Activated naive CD8-positive, alpha-beta T cell treated with anti-CD3 and anti-CD28 coated beads for 36 hours (primary cell): ENCODE measurements around the gene CX3CR1. TPM values are rescaled to one million over a fixed set of nuclear protein-coding genes. Genes with fewer than 3 reads are reported as not detected.

Experiments used
- DNase-seq: peaks from one replicate; pipeline ENCODE4 v3.0.0; 2021
- H3K27ac Mint-ChIP-seq: one replicate; pipeline ENCODE4 v1.8.0; 2022; ENCODE audit warnings: mild to moderate bottlenecking, moderate library complexity, mixed read lengths
- H3K27me3 Mint-ChIP-seq: one replicate; pipeline ENCODE4 v1.8.0; 2022; ENCODE audit warnings: mild to moderate bottlenecking, mixed read lengths
- H3K36me3 Mint-ChIP-seq: one replicate; pipeline ENCODE4 v1.8.0; 2021; ENCODE audit warnings: mild to moderate bottlenecking, mixed read lengths
- H3K4me1 Mint-ChIP-seq: one replicate; pipeline ENCODE4 v1.8.0; 2021; ENCODE audit warnings: mixed read lengths
- H3K4me3 Mint-ChIP-seq: one replicate; pipeline ENCODE4 v1.8.0; 2022; ENCODE audit warnings: mild to moderate bottlenecking, moderate library complexity, mixed read lengths
- H3K9me3 Mint-ChIP-seq: one replicate; pipeline ENCODE4 v1.8.0; 2022; ENCODE audit warnings: mixed read lengths
- total RNA-seq, 2 experiments: library from RNA; stranded (reverse); gene quantifications; one replicate each; pipeline ENCODE4 v1.2.3, GENCODE V29; 2021

The CX3CR1 gene
- total RNA-seq, 2 experiments from 2014 or later = 0.08 to 0.25 TPM

DNA sequence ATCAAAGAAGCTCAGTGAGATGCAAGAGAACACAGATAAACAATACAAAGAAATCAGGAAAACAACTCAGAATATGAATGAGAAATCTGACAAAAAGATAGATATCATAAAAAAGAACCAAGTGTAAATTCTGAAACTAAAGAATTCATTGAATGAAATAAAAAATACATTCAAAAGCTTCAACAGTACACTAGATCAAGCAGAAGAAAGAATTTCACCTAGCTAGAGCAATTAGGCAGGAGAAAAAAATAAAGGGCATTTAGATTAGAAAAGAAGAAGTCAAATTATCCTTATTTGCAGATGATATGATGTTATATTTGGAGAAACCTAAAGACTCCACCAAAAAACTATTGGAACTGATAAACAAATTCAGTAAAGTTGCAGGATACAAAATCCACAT is 19.4 kb upstream of the CX3CR1 start:
- H3K36me3 Mint-ChIP-seq = peaks cover 8% of the 10 kb centered on the region
- peaks cover 32% of the 10 kb centered on the region for H3K9me3 Mint-ChIP-seq
- no peak overlapping the region for H3K4me3 Mint-ChIP-seq
- DNase-seq = no peak
- H3K4me1 Mint-ChIP-seq = peaks cover 13% of the 10 kb centered on the region
- H3K27ac Mint-ChIP-seq = no peak overlapping the region
- H3K27me3 Mint-ChIP-seq = no peaks in the 10 kb centered on the region

DNA sequence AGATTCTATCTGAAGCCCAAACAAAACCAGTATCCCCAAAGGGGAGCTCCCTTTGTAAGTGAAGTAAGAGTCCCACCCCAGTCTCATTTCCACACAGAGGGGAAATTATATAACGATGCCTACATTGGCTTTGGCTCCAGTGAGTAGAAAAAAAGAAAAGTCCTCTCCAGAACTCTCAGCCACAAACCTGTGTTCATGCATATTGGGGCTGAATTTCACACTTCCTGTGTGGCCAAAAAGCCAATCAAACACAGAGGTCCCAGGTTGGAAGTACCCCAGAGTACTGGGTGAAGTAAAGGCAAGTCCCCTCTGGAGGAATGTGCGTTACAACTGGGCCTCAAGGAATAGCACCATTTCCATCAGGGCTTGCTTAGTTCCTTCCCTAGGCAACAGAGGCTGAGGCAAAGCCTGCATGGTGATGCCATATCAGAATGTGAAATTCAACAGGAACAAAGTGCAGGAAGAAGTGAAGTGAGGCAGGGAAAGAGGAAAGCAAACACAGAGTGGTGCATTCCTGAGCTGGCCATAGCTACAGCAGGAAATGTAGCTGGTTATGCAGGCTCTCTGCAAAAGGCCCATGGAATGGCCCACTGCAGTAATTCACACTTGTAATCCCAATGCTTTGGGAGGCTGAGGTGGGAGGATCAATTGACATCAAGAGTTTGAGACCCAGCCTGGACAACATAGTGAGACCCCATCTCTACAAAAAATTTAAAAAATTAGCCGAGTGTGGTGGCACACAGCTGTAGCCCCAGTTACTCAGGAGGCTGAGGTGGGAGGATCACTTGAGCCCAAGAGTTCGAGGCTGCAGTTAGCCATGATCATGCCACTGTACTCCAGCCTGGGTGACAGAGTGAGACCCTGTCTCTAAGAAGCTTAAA is 16.6 kb upstream of the CX3CR1 start:
- Mint-ChIP-seq H3K27me3 (no peaks in the 10 kb centered on the region), H3K9me3 (peaks cover 23% of the 10 kb centered on the region), H3K27ac (no peak overlapping the region)

DNA sequence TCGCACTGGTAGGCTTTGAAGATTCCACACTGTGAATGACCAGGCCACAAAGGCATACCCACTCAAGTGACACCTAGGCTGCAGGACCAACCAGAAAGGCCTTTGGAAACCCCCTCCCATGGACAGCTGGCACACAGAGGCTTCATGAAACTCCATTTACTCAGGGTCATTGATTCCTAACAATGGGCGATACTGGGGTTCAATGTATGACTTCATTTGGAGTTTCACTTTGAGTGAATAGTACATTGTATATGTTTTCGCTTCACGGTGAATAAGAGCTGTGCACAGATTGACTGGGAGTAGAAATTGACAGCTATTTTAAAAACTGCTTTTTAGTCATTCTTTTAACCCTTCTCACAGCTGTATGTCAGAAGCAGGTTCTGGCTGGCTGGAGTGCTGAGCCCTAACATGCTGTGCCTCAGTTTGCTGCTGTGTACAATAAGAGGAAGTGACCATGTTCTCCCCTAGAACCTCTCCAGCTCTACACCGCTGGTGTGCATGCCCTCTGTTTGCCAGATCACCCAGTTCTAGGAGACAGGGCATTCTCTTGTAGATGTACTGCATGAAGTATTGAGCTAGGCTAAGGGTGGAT is 15.4 kb upstream of the CX3CR1 start:
- H3K4me3 Mint-ChIP-seq = no peak overlapping the region
- no peak overlapping the region for H3K27ac Mint-ChIP-seq
- DNase-seq = no peak
- H3K9me3 Mint-ChIP-seq = peaks cover 14% of the 10 kb centered on the region
- H3K27me3 Mint-ChIP-seq = no peaks in the 10 kb centered on the region
- peaks cover 32% of the 10 kb centered on the region for H3K4me1 Mint-ChIP-seq
- H3K36me3 Mint-ChIP-seq = no peaks in the 10 kb centered on the region

More for the DNA sequence above, 16.6 kb upstream of the CX3CR1 start:
- Mint-ChIP-seq H3K36me3 (no peaks in the 10 kb centered on the region), H3K4me1 (peaks cover 29% of the 10 kb centered on the region), H3K4me3 (no peak overlapping the region)
- DNase-seq = no peak

DNA sequence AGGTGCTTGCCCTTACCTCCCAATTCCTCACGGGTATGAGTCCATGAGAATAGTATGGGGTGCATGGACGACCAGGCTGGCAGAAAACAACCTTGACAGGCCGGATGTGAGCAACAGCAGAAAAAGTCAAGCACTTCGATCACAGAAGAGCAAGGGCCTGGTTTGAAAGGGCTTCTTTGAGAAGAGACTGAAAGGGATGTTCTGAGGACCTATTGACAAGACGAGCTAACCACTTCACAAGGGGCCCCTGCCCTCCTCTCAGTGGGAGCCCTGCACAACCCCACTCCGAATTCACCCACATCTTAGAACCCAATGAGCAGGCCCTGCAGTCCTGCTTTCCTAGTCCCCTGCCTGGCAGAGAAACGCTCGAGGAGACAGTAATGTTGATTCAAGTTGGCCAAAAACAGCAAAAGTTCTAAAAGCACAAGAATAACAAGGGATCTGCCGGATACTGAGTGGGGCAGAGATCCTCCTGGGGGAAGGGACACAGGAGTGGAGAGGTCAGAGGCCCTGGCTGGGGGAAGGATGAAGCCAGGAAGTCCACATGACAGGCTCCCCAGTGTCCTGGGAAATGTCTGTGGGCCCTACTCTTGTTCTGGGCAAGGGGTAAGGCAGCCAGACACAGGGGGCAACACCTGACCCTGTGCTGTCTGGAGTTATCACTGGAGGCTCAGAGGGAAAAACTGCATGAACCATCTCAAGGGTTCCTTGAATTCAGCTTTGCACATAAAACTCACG is 14.8 kb upstream of the CX3CR1 start:
- H3K27me3 Mint-ChIP-seq = no peaks in the 10 kb centered on the region
- H3K4me3 Mint-ChIP-seq = no peak overlapping the region
- H3K27ac Mint-ChIP-seq = peak overlapping the region; percentile 52
- H3K4me1 Mint-ChIP-seq = peaks cover 36% of the 10 kb centered on the region
- no peaks in the 10 kb centered on the region for H3K36me3 Mint-ChIP-seq
- peak; percentile 5 for DNase-seq
- peaks cover 8% of the 10 kb centered on the region for H3K9me3 Mint-ChIP-seq

DNA sequence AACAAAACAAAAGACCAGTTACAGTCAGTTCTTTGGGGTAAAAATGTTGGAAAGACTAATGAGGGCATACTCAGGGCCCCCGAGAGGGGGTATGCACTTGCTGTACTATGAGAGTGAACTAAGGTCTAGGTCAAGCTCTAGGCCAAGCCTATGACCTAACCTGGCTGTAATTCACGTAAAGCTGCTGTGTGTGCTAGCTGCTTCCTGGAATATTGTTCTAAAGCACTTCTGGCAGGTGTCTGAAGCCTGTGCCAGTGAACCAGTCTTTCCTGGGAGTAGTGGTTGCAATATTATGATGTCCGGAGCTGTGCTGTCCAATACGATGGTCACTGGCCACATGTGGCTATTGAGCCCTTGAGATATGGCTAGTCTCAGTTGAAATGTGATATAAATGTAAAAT is 13.1 kb upstream of the CX3CR1 start:
- DNase-seq = no peak
- Mint-ChIP-seq H3K4me3 (no peak overlapping the region), H3K27ac (no peak overlapping the region), H3K9me3 (no peaks in the 10 kb centered on the region), H3K36me3 (no peaks in the 10 kb centered on the region), H3K4me1 (peaks cover 40% of the 10 kb centered on the region), H3K27me3 (no peaks in the 10 kb centered on the region)

DNA sequence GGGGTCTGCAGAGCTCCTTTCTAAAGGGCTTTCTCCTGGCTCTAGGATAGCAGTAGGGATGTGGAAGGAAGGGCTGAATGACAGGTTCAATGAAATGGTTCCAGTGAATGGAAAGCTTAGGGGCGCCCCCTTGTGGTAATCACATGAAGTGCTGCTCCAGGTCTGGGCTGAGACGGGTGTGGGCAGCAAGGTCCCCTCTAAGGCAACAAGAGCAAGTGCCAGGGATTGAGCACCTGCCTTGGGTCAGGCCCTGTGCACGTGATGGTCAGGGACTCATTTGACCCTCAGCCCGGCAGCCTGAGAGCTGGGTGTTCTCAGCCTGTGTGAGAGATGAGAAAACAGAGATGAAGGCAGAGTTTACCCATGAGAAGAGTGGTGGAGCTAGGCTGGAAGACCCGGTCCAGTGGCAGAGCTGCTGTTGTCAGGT is 12.1 kb upstream of the CX3CR1 start:
- DNase-seq = peak; percentile 67
- Mint-ChIP-seq H3K9me3 (no peaks in the 10 kb centered on the region), H3K27ac (no peak overlapping the region), H3K4me3 (no peak overlapping the region), H3K36me3 (no peaks in the 10 kb centered on the region), H3K27me3 (no peaks in the 10 kb centered on the region), H3K4me1 (peaks cover 40% of the 10 kb centered on the region)

DNA sequence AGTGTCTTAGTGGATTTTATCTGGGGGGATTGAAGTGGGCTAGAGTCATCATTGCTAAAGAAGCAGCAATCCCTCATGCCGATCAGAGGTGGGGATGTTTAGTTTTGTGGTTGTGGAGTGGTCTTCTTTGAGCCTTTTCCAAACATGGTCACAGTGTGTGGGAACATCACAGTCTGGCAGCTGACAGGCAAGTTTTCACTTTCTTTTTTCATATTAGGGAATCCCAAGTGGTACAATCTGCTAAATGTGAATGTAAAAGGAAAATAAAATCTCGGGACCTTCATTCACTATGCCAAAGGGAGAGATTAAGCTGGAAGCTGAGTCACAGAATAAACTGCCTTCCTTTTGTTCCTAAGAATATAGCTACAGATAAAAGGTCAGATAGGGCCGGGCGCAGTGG is 10.4 kb upstream of the CX3CR1 start:
- no peaks in the 10 kb centered on the region for H3K27me3 Mint-ChIP-seq
- DNase-seq = no peak
- no peak overlapping the region for H3K4me3 Mint-ChIP-seq
- no peaks in the 10 kb centered on the region for H3K36me3 Mint-ChIP-seq
- peaks cover 37% of the 10 kb centered on the region for H3K4me1 Mint-ChIP-seq
- H3K9me3 Mint-ChIP-seq = no peaks in the 10 kb centered on the region
- H3K27ac Mint-ChIP-seq = no peak overlapping the region

DNA sequence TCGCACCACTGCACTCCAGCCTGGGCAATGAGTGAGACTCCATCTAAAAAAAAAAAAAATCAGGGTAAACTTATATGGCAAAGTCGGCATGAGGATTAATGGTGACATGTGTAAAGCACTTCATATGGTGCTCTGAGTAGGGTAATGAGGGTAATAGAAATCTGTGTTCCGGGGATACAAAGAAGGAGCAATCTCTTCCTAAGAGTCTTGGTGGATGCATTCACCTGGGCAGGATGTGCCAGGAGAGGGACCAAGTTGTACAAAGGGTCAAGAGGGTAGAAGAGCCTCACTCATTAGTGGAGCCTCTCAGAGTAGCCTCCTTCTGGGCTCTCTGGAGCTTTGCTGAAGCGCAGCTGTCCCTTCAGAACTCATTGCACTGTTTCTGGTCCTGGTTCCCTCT is 9.3 kb upstream of the CX3CR1 start:
- Mint-ChIP-seq H3K9me3 (no peaks in the 10 kb centered on the region), H3K4me1 (peaks cover 32% of the 10 kb centered on the region), H3K4me3 (no peak overlapping the region), H3K27ac (no peak overlapping the region), H3K36me3 (no peaks in the 10 kb centered on the region), H3K27me3 (no peaks in the 10 kb centered on the region)
- no peak for DNase-seq

DNA sequence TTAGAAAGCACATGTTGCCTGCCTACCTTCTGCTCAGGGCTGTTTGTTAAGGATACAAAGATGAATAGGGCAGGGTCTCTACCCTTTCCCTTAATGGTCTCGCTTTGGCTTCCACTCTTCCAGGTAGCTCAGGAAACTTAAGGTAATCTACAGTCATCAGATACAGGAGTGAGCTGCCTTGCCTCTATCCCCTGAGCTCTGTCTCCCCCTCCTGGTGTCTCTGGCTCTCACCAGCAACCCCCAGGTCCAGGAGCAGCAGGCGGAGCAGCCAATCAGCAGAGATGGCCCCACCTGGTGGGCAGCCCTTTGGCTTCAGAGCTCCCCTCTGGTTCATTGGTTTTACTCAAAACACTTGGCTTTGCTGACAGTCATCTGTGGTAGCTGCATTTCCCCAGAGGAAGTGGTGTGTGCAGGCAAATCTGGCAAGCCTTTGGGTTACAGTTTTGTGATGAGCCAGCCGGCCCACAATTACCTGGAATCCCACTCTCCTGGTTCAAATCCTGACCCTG is 8.5 kb upstream of the CX3CR1 start:
- Mint-ChIP-seq H3K36me3 (no peaks in the 10 kb centered on the region), H3K9me3 (no peaks in the 10 kb centered on the region), H3K27me3 (no peaks in the 10 kb centered on the region), H3K4me3 (no peak overlapping the region), H3K4me1 (peaks cover 26% of the 10 kb centered on the region), H3K27ac (no peak overlapping the region)
- DNase-seq = peak; percentile 87

DNA sequence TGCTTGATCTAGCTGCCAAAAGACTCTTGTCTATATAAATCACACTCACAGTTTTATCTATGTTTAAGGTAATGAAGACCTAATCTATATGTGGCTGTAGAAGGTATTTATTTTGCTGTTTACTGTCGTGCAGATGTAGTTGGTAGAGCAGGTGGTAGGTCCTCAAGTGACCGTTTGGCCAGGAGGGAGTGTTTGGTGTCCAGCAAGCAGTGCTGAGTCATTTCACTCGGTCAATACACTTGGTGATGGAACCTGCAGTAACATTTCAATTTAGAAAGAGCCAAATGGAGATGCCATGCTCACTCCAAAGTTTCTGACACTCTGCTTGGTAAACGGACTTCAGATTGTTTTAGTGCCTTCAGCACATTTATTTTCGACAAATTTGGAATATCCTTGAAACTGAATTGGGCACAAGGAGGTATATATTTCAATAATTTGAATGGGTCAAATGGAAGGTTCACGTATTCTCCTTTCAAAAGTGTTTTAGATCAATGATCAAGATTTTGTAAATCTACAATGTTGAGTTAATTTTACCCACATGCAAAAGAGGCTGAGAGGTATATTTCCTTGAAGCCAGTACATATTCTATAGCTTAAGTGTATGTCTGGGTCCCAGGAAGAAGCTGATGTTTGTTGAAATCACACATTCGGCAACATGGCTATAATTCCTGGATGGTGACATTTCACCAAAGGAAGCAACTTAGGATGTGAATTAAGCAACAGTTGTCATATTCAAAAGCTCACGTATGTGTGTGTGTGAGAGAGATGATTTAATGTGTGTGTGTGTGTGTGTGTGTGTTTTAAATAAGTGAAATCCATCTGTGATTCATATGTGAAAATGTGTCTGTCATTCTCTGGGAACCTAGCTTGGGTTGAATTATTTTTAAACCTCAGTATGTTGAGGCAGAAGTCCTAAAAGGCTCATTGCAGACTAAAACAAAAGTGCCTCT is 7.7 kb upstream of the CX3CR1 start:
- no peak for DNase-seq
- peaks cover 23% of the 10 kb centered on the region for H3K4me1 Mint-ChIP-seq
- no peaks in the 10 kb centered on the region for H3K36me3 Mint-ChIP-seq
- H3K27ac Mint-ChIP-seq = no peak overlapping the region
- H3K4me3 Mint-ChIP-seq = no peak overlapping the region
- no peaks in the 10 kb centered on the region for H3K9me3 Mint-ChIP-seq
- H3K27me3 Mint-ChIP-seq = no peaks in the 10 kb centered on the region

DNA sequence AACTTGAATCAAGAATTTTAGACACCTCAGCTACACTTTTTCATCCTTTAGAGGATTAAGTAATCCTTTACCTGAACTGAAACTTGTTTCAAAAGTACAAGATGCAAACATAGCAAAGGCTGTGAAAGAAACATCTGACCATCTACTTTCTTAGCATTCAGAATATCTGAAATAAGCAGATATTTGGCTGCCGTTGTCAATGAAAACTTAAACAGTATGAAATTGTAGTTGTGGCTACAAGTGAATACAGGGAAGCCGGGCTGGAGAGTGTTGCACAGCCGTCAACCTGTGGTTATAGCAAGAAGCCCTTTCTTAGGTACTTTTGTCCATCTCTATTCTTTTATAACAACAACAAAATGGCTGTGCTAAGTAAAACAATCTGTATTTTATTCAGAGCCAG is 6.9 kb upstream of the CX3CR1 start:
- H3K4me1 Mint-ChIP-seq = peaks cover 20% of the 10 kb centered on the region
- no peak overlapping the region for H3K27ac Mint-ChIP-seq
- H3K36me3 Mint-ChIP-seq = no peaks in the 10 kb centered on the region
- H3K27me3 Mint-ChIP-seq = no peaks in the 10 kb centered on the region
- no peak for DNase-seq
- H3K9me3 Mint-ChIP-seq = no peaks in the 10 kb centered on the region
- no peak overlapping the region for H3K4me3 Mint-ChIP-seq

DNA sequence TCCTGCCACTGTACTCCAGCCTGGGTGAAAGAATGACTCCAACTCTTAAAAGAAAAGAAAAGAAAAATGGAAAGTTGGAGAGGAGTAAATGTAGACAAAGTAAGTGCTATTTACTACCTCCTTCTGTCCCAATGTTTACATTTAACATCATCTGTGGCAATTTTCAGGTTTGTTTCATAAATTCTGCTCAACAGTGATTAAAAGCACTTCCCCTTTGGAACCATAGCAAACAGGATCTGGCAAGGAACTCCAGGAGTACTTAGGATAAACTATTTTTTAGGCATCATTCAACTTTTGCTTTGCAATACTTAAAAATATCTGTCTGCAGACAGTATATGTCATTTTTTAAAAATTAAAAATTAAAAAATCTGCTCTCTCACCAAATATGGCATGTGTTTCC is 5.5 kb upstream of the CX3CR1 start:
- Mint-ChIP-seq H3K27ac (no peak overlapping the region), H3K27me3 (no peaks in the 10 kb centered on the region), H3K36me3 (no peaks in the 10 kb centered on the region), H3K4me1 (peaks cover 15% of the 10 kb centered on the region), H3K9me3 (no peaks in the 10 kb centered on the region), H3K4me3 (no peak overlapping the region)
- DNase-seq = no peak

DNA sequence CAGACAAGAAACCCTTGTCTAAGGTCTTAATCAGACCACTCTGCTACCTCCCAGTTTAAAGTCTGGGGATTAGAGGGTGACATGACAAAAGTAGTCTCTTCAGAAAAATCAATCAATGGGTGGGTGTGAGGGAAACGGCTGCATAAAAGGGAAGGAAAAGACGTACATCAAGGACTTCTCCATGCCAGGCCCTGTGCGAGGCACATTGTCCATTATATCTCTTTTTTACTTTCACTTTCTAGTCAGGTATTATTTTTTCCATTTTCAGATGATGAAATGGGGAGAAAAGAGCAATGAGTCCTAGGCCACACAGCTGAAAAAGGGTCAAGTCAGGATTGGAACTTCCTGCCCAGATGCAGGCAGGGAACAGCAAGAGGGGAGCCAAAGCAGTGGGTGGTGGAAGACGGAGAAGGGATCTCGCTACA is 4.6 kb upstream of the CX3CR1 start:
- Mint-ChIP-seq H3K27ac (peak overlapping the region; percentile 18), H3K4me3 (no peak overlapping the region)
- no peak for DNase-seq

DNA sequence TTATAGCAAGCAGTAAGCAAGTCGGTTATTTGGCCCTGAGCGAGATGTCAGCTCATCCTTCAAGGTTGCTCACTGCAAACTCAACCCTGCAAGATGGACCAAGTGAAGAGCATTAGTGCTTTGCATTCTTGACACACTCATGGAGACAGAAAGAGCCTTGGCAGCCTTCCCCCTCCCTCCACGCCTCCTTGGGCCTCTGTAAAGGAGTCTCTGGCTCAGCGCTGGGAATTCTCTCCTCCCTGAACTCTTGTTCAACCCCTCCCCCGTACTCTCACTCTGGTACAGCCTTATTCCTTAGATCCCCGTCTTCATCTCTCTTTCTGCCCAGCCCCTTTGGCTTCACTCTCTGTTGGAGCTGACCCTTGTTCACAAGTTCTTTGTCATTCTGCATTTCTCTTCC is 2.2 kb upstream of the CX3CR1 start:
- H3K4me3 Mint-ChIP-seq = no peak overlapping the region
- H3K27ac Mint-ChIP-seq = no peak overlapping the region
- H3K4me1 Mint-ChIP-seq = peaks cover 9% of the 10 kb centered on the region
- H3K36me3 Mint-ChIP-seq = no peaks in the 10 kb centered on the region
- H3K27me3 Mint-ChIP-seq = no peaks in the 10 kb centered on the region
- H3K9me3 Mint-ChIP-seq = no peaks in the 10 kb centered on the region
- no peak for DNase-seq

More for the DNA sequence above, 4.6 kb upstream of the CX3CR1 start:
- peaks cover 10% of the 10 kb centered on the region for H3K4me1 Mint-ChIP-seq
- H3K36me3 Mint-ChIP-seq = no peaks in the 10 kb centered on the region
- no peaks in the 10 kb centered on the region for H3K27me3 Mint-ChIP-seq
- H3K9me3 Mint-ChIP-seq = no peaks in the 10 kb centered on the region
